Duodenal mucosa (tissue), 2 donors: ENCODE results near the gene CLRN3.

ENCODE experiments used
- H3K27ac ChIP-seq: one replicate; pipeline ENCODE4 v1.7.0; 2013; ENCODE audit warnings: low read depth, low read length
- H3K27me3 ChIP-seq, 2 donors: one replicate each; pipeline ENCODE4 v1.7.0; 2013; ENCODE audit warnings: low read length in 2 of 2, control low read depth in 1 of 2; ENCODE audit not compliant: insufficient read depth in 2 of 2, control insufficient read depth in 1 of 2
- H3K36me3 ChIP-seq, 2 donors: one replicate each; pipeline ENCODE4 v1.7.0; 2013; ENCODE audit warnings: low read length in 2 of 2, control low read depth in 1 of 2; ENCODE audit not compliant: insufficient read depth in 2 of 2, control insufficient read depth in 1 of 2
- H3K4me1 ChIP-seq, 2 donors: one replicate each; pipeline ENCODE4 v1.7.0; 2013; ENCODE audit warnings: low read length in 2 of 2, control low read depth in 1 of 2; ENCODE audit not compliant: insufficient read depth in 2 of 2, control insufficient read depth in 1 of 2
- H3K4me3 ChIP-seq, 2 donors: one replicate each; pipeline ENCODE4 v1.7.0; 2013; ENCODE audit warnings: low read length in 2 of 2, low read depth in 1 of 2
- H3K9ac ChIP-seq, 2 donors: one replicate each; pipeline ENCODE4 v1.7.0; 2013; ENCODE audit warnings: low read length in 2 of 2, low read depth in 1 of 2
- H3K9me3 ChIP-seq, 2 donors: one replicate each; pipeline ENCODE4 v1.7.0; 2013; ENCODE audit warnings: low read length in 2 of 2, control low read depth in 1 of 2; ENCODE audit not compliant: control insufficient read depth in 1 of 2

The CLRN3 gene

DNA sequence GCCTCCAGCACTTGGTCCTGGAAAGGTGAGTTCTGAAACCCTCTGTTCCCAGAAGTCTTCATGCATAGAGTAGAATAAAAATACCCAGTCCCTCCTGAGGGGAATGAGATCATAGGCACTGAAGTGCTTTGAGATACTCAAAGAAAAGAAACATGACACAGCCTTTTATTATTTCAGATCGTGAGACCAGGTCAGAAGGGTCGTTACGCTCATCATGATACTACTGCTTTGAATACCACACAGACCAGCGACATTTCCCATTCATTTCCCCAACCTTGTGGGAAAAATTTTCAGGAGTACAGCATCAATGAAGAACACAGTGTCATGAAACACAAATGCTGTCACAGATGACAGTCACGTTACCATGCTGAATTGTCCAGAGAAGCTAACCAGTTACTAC lies 15.0 kb downstream of the CLRN3 start:
- Histone ChIP-seq H3K27me3 (no peaks in the 10 kb centered on the region), H3K4me1 (peaks cover 40 to 43% of the 10 kb centered on the region in 2 donors), H3K36me3 (peaks cover 12 to 16% of the 10 kb centered on the region in 2 donors), H3K4me3 (no peak overlapping the region), H3K9ac (no peak overlapping the region), H3K9me3 (no peaks in the 10 kb centered on the region), H3K27ac (no peak overlapping the region)

DNA sequence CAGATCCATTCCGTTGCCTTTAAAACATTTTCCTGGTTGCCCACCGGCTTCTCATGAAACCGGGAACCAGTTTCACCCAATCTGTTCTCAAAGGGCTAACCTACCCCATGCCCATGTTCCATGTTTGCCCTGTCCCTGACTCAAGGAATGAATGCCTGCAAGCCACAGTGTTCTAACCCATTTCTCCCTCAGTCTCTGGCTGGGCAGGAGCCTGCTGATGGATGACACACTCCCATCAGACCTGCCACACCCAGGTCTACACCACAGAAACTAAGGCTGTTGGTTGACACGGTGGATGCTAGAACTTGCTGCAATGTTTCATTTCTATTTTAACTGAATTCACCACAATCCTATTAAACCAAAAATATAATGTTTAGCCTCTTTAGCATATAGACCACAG lies 15.6 kb downstream of the CLRN3 start:
- H3K9ac ChIP-seq, result no peak overlapping the region
- no peaks in the 10 kb centered on the region for H3K9me3 ChIP-seq
- H3K4me1 ChIP-seq, result peaks cover 40 to 43% of the 10 kb centered on the region in 2 donors
- H3K27ac ChIP-seq, result no peak overlapping the region
- H3K4me3 ChIP-seq, result no peak overlapping the region
- H3K27me3 ChIP-seq, result no peaks in the 10 kb centered on the region
- peaks cover 12 to 13% of the 10 kb centered on the region in 2 donors for H3K36me3 ChIP-seq

DNA sequence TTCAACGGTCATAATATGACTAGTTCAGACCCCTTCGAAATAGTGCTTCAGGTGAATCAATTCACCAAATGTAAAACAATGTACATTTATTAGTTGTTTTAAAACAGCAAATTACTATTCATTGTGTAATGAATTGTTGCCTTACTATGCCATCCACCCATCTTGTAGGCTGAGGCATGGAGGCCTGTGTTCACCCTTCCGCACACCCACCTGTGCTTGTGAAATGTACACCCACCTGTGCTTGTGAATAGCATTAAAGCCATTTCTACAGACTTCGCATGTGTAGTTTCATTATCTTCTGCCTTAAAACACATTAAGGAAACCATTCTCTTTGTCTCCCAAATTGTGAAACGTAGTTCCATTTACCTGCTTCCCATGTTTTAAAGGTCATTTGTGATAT lies 16.8 kb downstream of the CLRN3 start:
- no peak overlapping the region for H3K27ac ChIP-seq
- H3K4me1 ChIP-seq, result peaks cover 38 to 41% of the 10 kb centered on the region in 2 donors
- no peak overlapping the region for H3K9ac ChIP-seq
- peaks cover 12 to 13% of the 10 kb centered on the region in 2 donors for H3K36me3 ChIP-seq
- no peak overlapping the region for H3K4me3 ChIP-seq
- H3K27me3 ChIP-seq, result no peaks in the 10 kb centered on the region
- no peaks in the 10 kb centered on the region for H3K9me3 ChIP-seq

DNA sequence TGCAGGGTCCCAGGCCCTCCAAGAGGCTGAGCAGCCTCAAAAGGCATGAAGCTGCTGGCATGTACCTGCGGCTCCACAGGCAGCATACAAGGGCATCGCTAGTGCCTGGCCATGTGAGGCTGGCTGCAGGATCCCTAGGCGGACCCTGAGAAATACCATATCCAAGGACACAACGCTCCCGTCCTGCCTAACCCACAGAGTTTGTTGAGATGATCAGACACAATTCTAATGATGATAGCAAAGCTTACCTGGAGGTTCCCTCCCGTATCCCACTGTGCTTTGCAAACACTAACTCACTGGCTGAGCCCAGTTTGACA lies 17.3 kb downstream of the CLRN3 start:
- Histone ChIP-seq H3K9ac (no peak overlapping the region), H3K9me3 (no peaks in the 10 kb centered on the region), H3K4me1 (peaks cover 33 to 36% of the 10 kb centered on the region in 2 donors), H3K4me3 (no peak overlapping the region), H3K36me3 (peaks cover 12% of the 10 kb centered on the region in 2 donors), H3K27ac (no peak overlapping the region), H3K27me3 (no peaks in the 10 kb centered on the region)

DNA sequence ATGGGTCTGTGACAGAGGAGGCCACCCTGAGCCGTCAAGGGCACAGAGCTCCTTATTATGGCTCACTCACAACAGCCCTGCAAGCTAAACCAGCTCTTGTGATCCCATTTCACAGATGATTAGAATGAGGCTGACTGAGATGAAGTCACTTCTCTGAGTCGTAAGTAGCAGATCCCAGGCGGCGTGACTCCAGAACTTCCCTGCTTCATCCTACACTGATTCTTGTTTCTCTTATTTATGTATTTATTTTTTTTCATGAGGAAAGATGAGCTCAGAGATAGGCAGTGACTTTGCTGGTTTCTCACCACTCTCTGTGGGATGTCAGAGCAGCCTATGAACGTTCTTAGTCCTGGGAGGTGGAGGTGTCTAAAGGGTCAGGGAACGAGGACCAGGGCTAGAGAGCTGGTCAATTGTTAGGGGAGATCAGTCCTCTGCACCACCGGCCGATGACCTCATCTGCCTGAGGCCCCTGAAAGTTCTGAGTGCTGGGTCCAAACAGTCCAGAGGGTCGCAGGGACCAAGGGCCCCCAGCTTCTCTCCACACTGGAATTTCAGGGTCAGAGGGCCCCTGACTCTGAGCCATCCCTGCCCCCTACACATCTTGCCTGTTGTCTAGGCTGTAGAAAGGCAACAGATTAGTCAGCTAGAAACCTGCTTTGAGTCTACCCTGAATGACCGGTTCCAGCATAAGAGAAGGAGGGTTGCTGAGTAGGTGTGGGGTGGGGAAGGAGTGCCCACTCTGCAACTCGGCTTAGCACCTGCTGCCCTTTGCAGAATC lies 17.9 kb downstream of the CLRN3 start:
- H3K27ac ChIP-seq, result no peak overlapping the region
- H3K9ac ChIP-seq, result no peak overlapping the region

DNA sequence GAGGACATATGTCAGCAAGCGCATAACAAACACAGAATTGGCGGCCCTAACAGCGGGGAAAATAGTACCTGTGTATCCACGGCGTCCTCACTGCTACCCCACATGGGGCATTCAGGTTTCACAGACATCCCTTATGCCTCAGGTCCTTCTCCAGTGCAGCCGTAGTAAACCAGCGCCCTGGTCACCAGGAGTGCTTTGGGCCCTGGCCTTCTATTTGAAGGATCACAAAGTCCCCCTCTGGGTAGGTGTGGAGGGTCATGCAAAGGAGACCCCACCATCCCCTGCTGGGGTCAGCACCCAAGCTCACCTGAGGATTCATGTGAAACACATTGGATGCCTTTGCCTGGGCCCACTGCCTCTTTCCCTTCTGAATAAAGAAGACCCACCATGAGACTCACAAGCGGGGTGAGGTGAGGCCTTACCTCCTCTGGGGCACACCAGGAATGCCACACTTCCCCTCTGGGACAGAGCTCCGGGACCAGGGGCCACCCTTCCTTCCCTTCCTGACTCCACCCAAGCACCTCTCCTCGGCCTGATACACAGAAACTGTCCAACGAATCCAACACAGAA lies 18.8 kb downstream of the CLRN3 start:
- peaks cover 8 to 12% of the 10 kb centered on the region in 2 donors for H3K36me3 ChIP-seq
- H3K4me3 ChIP-seq, result no peak overlapping the region
- peaks cover 24 to 32% of the 10 kb centered on the region in 2 donors for H3K4me1 ChIP-seq
- no peaks in the 10 kb centered on the region for H3K9me3 ChIP-seq
- no peaks in the 10 kb centered on the region for H3K27me3 ChIP-seq
- H3K27ac ChIP-seq, result no peak overlapping the region
- no peak overlapping the region for H3K9ac ChIP-seq

More for the DNA sequence above, 17.9 kb downstream of the CLRN3 start:
- Histone ChIP-seq H3K4me3 (no peak overlapping the region), H3K36me3 (peaks cover 8 to 12% of the 10 kb centered on the region in 2 donors), H3K9me3 (no peaks in the 10 kb centered on the region), H3K27me3 (no peaks in the 10 kb centered on the region), H3K4me1 (peaks cover 28 to 32% of the 10 kb centered on the region in 2 donors)

DNA sequence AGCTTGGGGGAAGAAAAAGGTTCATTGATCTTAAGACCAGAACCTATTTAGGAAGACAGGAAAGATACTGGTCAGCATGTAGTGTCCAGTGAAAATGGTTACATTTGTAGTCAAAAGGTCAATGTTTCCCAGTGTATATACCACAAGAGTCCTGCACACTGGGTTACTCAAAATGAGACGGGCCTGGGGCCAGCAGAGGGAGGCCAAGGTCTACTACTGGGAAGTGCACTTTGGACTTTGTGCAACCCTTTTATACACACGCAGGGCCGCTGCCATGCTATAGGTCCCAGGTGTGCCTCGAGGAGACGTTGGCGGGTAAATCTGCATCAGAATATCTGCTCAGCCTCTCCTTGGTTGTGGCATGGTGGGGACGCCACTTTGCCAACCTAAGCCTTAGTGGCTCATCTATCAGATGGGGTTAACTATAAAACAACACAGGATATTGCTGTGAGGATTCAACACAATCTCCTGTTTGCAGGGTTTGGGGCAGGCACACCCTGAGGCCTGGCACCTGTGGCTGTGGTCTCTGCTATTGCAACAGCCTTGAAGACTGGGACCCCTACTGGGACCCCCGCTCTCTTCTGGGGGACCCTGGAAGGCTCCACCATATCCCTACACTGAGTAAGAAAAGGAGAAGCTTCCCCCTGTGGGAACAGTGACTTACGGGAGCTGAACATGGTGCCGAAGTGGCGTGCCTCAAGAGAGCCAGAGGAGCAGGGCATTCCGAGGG lies 19.7 kb downstream of the CLRN3 start:
- Histone ChIP-seq H3K9ac (peak overlapping the region; percentile 16 to 30), H3K4me1 (peaks cover 24 to 32% of the 10 kb centered on the region in 2 donors), H3K36me3 (peaks cover 6% of the 10 kb centered on the region in 2 donors), H3K27me3 (no peaks in the 10 kb centered on the region), H3K9me3 (no peaks in the 10 kb centered on the region), H3K27ac (no peak overlapping the region), H3K4me3 (peak overlapping the region in 1 of 2 donors; percentile 48)

DNA sequence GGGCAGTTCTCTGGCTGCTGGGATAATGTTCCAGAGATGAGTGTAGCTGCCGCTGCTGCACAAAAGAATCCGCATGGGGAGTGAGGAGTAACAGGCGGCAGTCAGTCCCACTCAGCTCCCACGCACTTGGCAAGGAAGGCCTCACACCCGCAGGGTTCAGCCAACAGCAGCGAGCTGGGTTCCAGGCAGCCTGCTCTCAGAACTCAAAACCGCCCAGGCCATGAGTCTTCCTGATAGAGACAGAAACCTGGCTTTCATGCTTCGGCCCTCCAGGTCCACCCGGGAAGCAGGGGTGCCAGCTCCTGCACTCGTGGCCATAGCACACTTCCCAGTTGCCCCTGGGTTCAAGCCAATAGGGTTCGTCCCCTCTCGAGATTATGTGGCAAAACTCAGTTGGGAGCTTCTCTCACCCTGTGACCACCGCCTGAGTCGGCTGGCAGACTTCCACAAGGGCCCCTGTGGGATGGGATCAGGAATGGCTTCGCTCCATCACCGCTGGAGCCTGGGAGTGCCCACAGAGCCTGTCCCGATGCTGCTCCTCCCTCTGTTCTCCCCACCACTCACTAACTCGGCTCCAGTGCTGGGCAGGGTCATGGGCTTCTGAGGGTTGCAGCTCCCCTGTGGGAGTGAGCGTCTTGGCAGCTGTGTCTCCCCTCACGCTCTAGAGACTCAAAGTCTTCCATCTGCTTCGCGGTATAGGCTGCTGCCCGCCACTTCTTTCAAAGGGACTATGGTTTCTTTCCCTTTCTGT lies 20.6 kb downstream of the CLRN3 start:
- H3K36me3 ChIP-seq, result no peaks in the 10 kb centered on the region
- H3K4me3 ChIP-seq, result peak overlapping the region; percentile 15 to 48
- no peaks in the 10 kb centered on the region for H3K9me3 ChIP-seq
- peaks cover 24 to 32% of the 10 kb centered on the region in 2 donors for H3K4me1 ChIP-seq
- H3K9ac ChIP-seq, result peak overlapping the region; percentile 16 to 30
- H3K27me3 ChIP-seq, result no peaks in the 10 kb centered on the region
- no peak overlapping the region for H3K27ac ChIP-seq

DNA sequence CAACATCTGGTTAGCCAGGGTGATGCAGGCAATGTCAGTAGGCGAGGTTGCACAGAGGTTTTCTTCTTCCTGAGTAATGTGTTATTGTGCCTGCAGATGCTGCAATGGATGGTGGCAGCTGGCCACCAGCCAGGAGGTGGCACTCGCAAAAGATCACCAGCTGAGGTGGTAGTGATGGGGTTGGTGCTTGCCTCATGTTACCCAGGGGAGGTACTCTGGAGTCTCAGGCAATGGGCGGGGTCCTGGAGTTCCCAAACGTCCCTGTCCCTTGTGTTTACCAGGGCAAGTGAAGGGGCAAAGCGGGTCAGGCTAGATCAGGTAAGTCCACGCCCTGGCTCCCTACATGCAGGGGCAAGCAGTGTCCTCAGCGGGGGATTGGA lies 21.1 kb downstream of the CLRN3 start:
- Histone ChIP-seq H3K4me3 (peak overlapping the region; percentile 15 to 48), H3K4me1 (peaks cover 24 to 32% of the 10 kb centered on the region in 2 donors), H3K36me3 (no peaks in the 10 kb centered on the region), H3K27me3 (no peaks in the 10 kb centered on the region), H3K27ac (no peak overlapping the region), H3K9ac (peak overlapping the region in 1 of 2 donors; percentile 30), H3K9me3 (no peaks in the 10 kb centered on the region)
